H9 (cell line): ENCODE results near the gene NOLC1. TPM values are rescaled to one million over a fixed set of nuclear protein-coding genes. Genes with fewer than 3 reads are reported as not detected.
A peak's percentile ranks its signal among the peaks of the same experiment; 100 is the strongest.

ENCODE experiments used
- DNase-seq: peaks from one replicate; pipeline ENCODE4 v3.0.0-alpha.2; 2017
- H2AFZ ChIP-seq: one replicate; pipeline ENCODE4 v1.6.1; 2013; ENCODE audit warnings: mild to moderate bottlenecking, low read length, control low read depth, moderate library complexity
- H2AK5ac ChIP-seq: 2 replicates; pipeline ENCODE4 v1.6.1; 2013; ENCODE audit warnings: low read length, control low read depth, mixed read lengths; ENCODE audit not compliant: insufficient read length
- H2BK120ac ChIP-seq: one replicate; pipeline ENCODE4 v1.6.1; 2013; ENCODE audit warnings: low read depth, mild to moderate bottlenecking, low read length, control low read depth, inconsistent platforms; ENCODE audit not compliant: poor library complexity, severe bottlenecking
- H2BK12ac ChIP-seq: 2 replicates; pipeline ENCODE4 v1.6.1; 2013; ENCODE audit warnings: low read length, control low read depth, mixed read lengths, low read depth; ENCODE audit not compliant: insufficient read length
- H2BK15ac ChIP-seq: 2 replicates; pipeline ENCODE4 v1.6.1; 2013; ENCODE audit warnings: low read depth, low read length, control low read depth
- H2BK20ac ChIP-seq: one replicate; pipeline ENCODE4 v1.6.1; 2013; ENCODE audit warnings: low read depth, mild to moderate bottlenecking, low read length, control low read depth, inconsistent platforms; ENCODE audit not compliant: poor library complexity, severe bottlenecking
- H2BK5ac ChIP-seq: 2 replicates; pipeline ENCODE4 v1.6.1; 2013; ENCODE audit warnings: low read length, control low read depth, mixed read lengths; ENCODE audit not compliant: insufficient read length
- H3K14ac ChIP-seq: 2 replicates; pipeline ENCODE4 v1.6.1; 2013; ENCODE audit warnings: low read length, control low read depth; ENCODE audit not compliant: insufficient read depth
- H3K18ac ChIP-seq: 2 replicates; pipeline ENCODE4 v1.6.1; 2013; ENCODE audit warnings: low read depth, mild to moderate bottlenecking, mixed read lengths, low read length, control low read depth; ENCODE audit not compliant: insufficient read length
- H3K23ac ChIP-seq: 2 replicates; pipeline ENCODE4 v1.6.1; 2013; ENCODE audit warnings: low read length, control low read depth, mixed read lengths, low read depth; ENCODE audit not compliant: insufficient read length
- H3K23me2 ChIP-seq: 2 replicates; pipeline ENCODE4 v1.6.1; 2013; ENCODE audit warnings: low read depth, mild to moderate bottlenecking, mixed read lengths, low read length, control low read depth; ENCODE audit not compliant: insufficient read length, poor library complexity, severe bottlenecking
- H3K27ac ChIP-seq: 2 replicates; pipeline ENCODE4 v1.5.1; 2013; ENCODE audit warnings: low read length, control low read depth, mixed read lengths, low read depth; ENCODE audit not compliant: insufficient read length
- H3K27me3 ChIP-seq: 2 replicates; pipeline ENCODE4 v1.6.1; 2013; ENCODE audit warnings: low read length, control low read depth, inconsistent platforms; ENCODE audit not compliant: insufficient read depth
- H3K4ac ChIP-seq: 2 replicates; pipeline ENCODE4 v1.6.1; 2013; ENCODE audit warnings: low read depth, mild to moderate bottlenecking, control low read depth, inconsistent platforms, low read length, moderate library complexity
- H3K4me1 ChIP-seq: 2 replicates; pipeline ENCODE4 v1.6.1; 2013; ENCODE audit warnings: low read length, control low read depth, inconsistent platforms; ENCODE audit not compliant: insufficient read depth
- H3K4me2 ChIP-seq: 2 replicates; pipeline ENCODE4 v1.6.1; 2013; ENCODE audit warnings: low read length, control low read depth, mixed read lengths; ENCODE audit not compliant: insufficient read length, insufficient read depth
- H3K56ac ChIP-seq: 2 replicates; pipeline ENCODE4 v1.6.1; 2013; ENCODE audit warnings: low read depth, mild to moderate bottlenecking, mixed read lengths, low read length, control low read depth; ENCODE audit not compliant: insufficient read length
- H3K79me1 ChIP-seq: 2 replicates; pipeline ENCODE4 v1.6.1; 2013; ENCODE audit warnings: low read depth, mild to moderate bottlenecking, moderate library complexity, low read length, control low read depth, inconsistent platforms; ENCODE audit not compliant: insufficient read depth, poor library complexity, severe bottlenecking
- H3K79me2 ChIP-seq: 2 replicates; pipeline ENCODE4 v1.6.1; 2013; ENCODE audit warnings: low read length, control low read depth, inconsistent platforms; ENCODE audit not compliant: insufficient read depth
- H3K9ac ChIP-seq: 2 replicates; pipeline ENCODE4 v1.6.1; 2013; ENCODE audit warnings: low read length, control low read depth, mixed read lengths; ENCODE audit not compliant: insufficient read length; ENCODE audit errors: extremely low read depth
- H3K9me3 ChIP-seq: one replicate; pipeline ENCODE4 v1.6.1; 2013; ENCODE audit warnings: low read depth, low read length, inconsistent platforms; ENCODE audit not compliant: control insufficient read depth
- H3T11ph ChIP-seq: one replicate; pipeline ENCODE4 v1.6.1; 2013; ENCODE audit warnings: mild to moderate bottlenecking, low read length, control low read depth, inconsistent platforms
- H4K20me1 ChIP-seq: one replicate; pipeline ENCODE4 v1.6.1; 2013; ENCODE audit not compliant: control insufficient read depth, insufficient read length, insufficient read depth
- H4K5ac ChIP-seq: 2 replicates; pipeline ENCODE4 v1.6.1; 2013; ENCODE audit warnings: low read depth, mild to moderate bottlenecking, mixed read lengths, low read length, control low read depth; ENCODE audit not compliant: insufficient read length
- H4K8ac ChIP-seq: replicated peaks from 2 replicates; pipeline ENCODE4 v1.6.1; 2013; ENCODE audit warnings: low read length, control low read depth, mixed read lengths, low read depth; ENCODE audit not compliant: insufficient read length
- H4K91ac ChIP-seq: 2 replicates; pipeline ENCODE4 v1.6.1; 2013; ENCODE audit warnings: low read depth, mild to moderate bottlenecking, moderate library complexity, mixed read lengths, low read length, control low read depth; ENCODE audit not compliant: insufficient read length
- H3K27ac Mint-ChIP-seq, 3 experiments: 2 replicates in 2 of 3; 3 replicates in 1 of 3; pipeline ENCODE4 v1.8.0; 2020 to 2021; ENCODE audit warnings: mixed read lengths in 3 of 3, mild to moderate bottlenecking in 1 of 3, moderate library complexity in 1 of 3
- H3K27me3 Mint-ChIP-seq: 2 replicates; pipeline ENCODE4 v1.8.0; 2021; ENCODE audit warnings: low read depth, mild to moderate bottlenecking, moderate library complexity, mixed read lengths
- H3K36me3 Mint-ChIP-seq, 3 experiments: 2 replicates in 2 of 3; 3 replicates in 1 of 3; pipeline ENCODE4 v1.8.0; 2020 to 2021; ENCODE audit warnings: low read depth in 3 of 3, mixed read lengths in 3 of 3; ENCODE audit not compliant: insufficient read depth in 1 of 3
- H3K4me1 Mint-ChIP-seq, 2 experiments: 2 replicates each; pipeline ENCODE4 v1.8.0; 2020; ENCODE audit warnings: mixed read lengths in 2 of 2
- H3K4me3 Mint-ChIP-seq, 2 experiments: 2 replicates in 1 of 2; 3 replicates in 1 of 2; pipeline ENCODE4 v1.8.0; 2020 to 2021; ENCODE audit warnings: mild to moderate bottlenecking in 2 of 2, mixed read lengths in 2 of 2, moderate library complexity in 1 of 2
- H3K9me3 Mint-ChIP-seq, 2 experiments: 2 replicates in 1 of 2; 3 replicates in 1 of 2; pipeline ENCODE4 v1.8.0; 2020; ENCODE audit warnings: mild to moderate bottlenecking in 2 of 2, mixed read lengths in 2 of 2, moderate library complexity in 1 of 2
- WGBS: extraction: QIAGEN DNeasy Blood & Tissue Kit; methylation state at CpG from one replicate; pipeline ENCODE4 v1.1.7; 2013; ENCODE audit warnings: missing lambda C conversion rate, low lambda C conversion rate, mixed read lengths; ENCODE audit not compliant: insufficient read length; ENCODE audit errors: extremely low coverage; 5-methylcytosine and 5-hydroxymethylcytosine counted together
- total RNA-seq: library from RNA; stranded (reverse); gene quantifications from 2 replicates; pipeline ENCODE4 v1.2.1, GENCODE V29; 2021
- TF ChIP-seq, protein P1 (sequence below): fragments of 200-600 bp; sonication (generic); conservative IDR thresholded peaks from 3 replicates; pipeline ENCODE4 v1.8.0; 2021; ENCODE audit warnings: antibody characterized with exemption, mild to moderate bottlenecking

The NOLC1 gene
- total RNA-seq, 1 experiment from 2014 or later: 171 TPM

GRCh38 chr10:102117391-102118159, 34.6 kb upstream of the NOLC1 start:
- Mint-ChIP-seq H3K4me1 (peaks cover 71 to 73% of the 10 kb centered on the region in 2 experiments), H3K9me3 (no peaks in the 10 kb centered on the region)
- H3K56ac ChIP-seq: no peak overlapping the region

More at GRCh38 chr10:102117391-102118159, 34.6 kb upstream of the NOLC1 start:
- no CpG with 5 or more reads among the region's 12 CpGs for WGBS
- Histone ChIP-seq H3K79me1 (peaks cover 8% of the 10 kb centered on the region), H3K9me3 (no peaks in the 10 kb centered on the region), H4K91ac (no peak overlapping the region), H4K20me1 (peaks cover 3% of the 10 kb centered on the region), H3K27me3 (no peaks in the 10 kb centered on the region), H3K79me2 (peaks cover 31% of the 10 kb centered on the region; the same call in 1 of the 2 replicates), H2BK15ac (no peak overlapping the region), H3K23me2 (peaks cover 31% of the 10 kb centered on the region), H3K4ac (no peak overlapping the region), H4K8ac (no peak overlapping the region), H3K9ac (peak overlapping the region; percentile 15), H4K5ac (no peak overlapping the region), H2BK120ac (no peak overlapping the region), H3K27ac (no peak overlapping the region), H3K14ac (peak overlapping the region; percentile 77), H3T11ph (no peak overlapping the region), H2BK12ac (no peak overlapping the region), H2AK5ac (no peak overlapping the region), H3K18ac (peak overlapping the region; percentile 59), H3K4me2 (peak overlapping the region; percentile 72), H2AFZ (no peak overlapping the region), H2BK5ac (no peak overlapping the region), H3K23ac (no peak overlapping the region), H2BK20ac (no peak overlapping the region), H3K4me1 (peaks cover 24% of the 10 kb centered on the region)
- TF ChIP-seq, protein P1, sequence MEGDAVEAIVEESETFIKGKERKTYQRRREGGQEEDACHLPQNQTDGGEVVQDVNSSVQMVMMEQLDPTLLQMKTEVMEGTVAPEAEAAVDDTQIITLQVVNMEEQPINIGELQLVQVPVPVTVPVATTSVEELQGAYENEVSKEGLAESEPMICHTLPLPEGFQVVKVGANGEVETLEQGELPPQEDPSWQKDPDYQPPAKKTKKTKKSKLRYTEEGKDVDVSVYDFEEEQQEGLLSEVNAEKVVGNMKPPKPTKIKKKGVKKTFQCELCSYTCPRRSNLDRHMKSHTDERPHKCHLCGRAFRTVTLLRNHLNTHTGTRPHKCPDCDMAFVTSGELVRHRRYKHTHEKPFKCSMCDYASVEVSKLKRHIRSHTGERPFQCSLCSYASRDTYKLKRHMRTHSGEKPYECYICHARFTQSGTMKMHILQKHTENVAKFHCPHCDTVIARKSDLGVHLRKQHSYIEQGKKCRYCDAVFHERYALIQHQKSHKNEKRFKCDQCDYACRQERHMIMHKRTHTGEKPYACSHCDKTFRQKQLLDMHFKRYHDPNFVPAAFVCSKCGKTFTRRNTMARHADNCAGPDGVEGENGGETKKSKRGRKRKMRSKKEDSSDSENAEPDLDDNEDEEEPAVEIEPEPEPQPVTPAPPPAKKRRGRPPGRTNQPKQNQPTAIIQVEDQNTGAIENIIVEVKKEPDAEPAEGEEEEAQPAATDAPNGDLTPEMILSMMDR: peak; percentile 49; the same call in 2 of the 3 replicates
- Mint-ChIP-seq H3K27me3 (no peaks in the 10 kb centered on the region), H3K36me3 (no peaks in the 10 kb centered on the region; a peak in 3 of 7 replicates), H3K27ac (peak overlapping the region; percentile 85 to 96 (median 95)), H3K4me3 (peak overlapping the region; percentile 82 to 93)
- peak; percentile 77 for DNase-seq
